ENCODE results near the gene RBM15. TPM values are rescaled to one million over a fixed set of nuclear protein-coding genes. Genes with fewer than 3 reads are reported as not detected.
A peak's percentile ranks its signal among the peaks of the same experiment; 100 is the strongest.

Gene RBM15
- total and polyA plus RNA-seq, 5 donors, result 4.1 to 17.8 (median 16.4) TPM

DNA sequence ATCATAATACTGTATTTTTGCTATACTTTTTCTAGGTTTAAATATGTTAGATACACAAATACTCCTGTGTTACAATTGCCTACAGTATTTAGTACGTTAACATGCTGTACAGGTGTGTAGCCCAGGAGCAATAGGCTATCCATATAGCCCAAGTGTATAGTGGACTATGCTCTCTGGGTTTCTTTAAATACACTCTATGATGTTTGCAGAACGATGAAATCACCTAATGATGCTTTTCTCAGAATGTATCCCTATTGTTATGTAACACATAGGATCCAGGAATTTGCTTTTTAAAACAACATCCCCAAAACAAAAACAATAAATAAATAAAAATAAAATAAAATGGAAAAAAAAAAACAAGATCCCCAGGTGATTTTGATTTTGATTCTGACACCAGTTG is 18.1 kb upstream of the RBM15 start:
- intact Hi-C loops (cut with DNase I), result no loop called here
- Histone ChIP-seq H3K27me3 (ENCODE audit: control insufficient read depth, insufficient read depth) (no peaks in the 10 kb centered on the region), H3K4me1 (ENCODE audit: control insufficient read depth, insufficient read depth, low read length) (no peaks in the 10 kb centered on the region), H3K27ac (ENCODE audit: low read length) (no peak overlapping the region), H3K9me3 (ENCODE audit: control insufficient read depth, low read length) (no peaks in the 10 kb centered on the region), H3K4me3 (ENCODE audit: low read length) (no peak overlapping the region)
- 80% methylated on average over 2 of the region's 2 CpGs for WGBS
- ATAC-seq, result no peak
- no peak for DNase-seq

GRCh38 chr1:110321846-110322245 is 17.3 kb upstream of the RBM15 start:
- H3K9me3 ChIP-seq (ENCODE audit: control insufficient read depth, low read length), result no peaks in the 10 kb centered on the region
- H3K27ac ChIP-seq (ENCODE audit: low read length), result no peak overlapping the region
- ATAC-seq, result no peak
- no peaks in the 10 kb centered on the region for H3K4me1 ChIP-seq (ENCODE audit: control insufficient read depth, insufficient read depth, low read length)
- DNase-seq, result no peak
- H3K27me3 ChIP-seq (ENCODE audit: control insufficient read depth, insufficient read depth), result no peaks in the 10 kb centered on the region
- WGBS, result 77% methylated on average over 4 of the region's 4 CpGs
- H3K4me3 ChIP-seq (ENCODE audit: low read length), result no peak overlapping the region
- intact Hi-C loops (cut with DNase I), result no loop called here

DNA sequence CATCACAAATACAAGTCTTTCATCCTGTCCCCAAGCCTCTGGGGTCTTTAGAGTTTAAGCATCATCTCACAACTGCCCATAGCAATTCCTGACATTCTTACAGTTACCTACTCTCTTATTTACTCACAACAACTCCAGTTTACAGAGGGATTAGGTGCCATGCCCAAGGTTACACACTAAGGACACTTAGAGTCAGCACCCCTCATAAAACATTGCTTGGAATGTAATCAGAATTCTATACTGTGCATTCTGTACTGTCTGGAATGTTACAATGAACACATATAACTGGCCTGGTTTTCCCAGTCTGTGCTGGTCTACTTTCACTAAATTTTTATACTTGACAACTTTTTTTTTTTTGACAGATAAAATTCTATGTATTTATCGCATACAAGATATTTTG is 14.5 kb upstream of the RBM15 start:
- 92% methylated on average over 1 of the region's 1 CpG for WGBS
- intact Hi-C loops (cut with DNase I), result no loop called here
- ATAC-seq (no peak), DNase-seq (no peak)
- no peaks in the 10 kb centered on the region for H3K9me3 ChIP-seq (ENCODE audit: control insufficient read depth, low read length)
- H3K4me3 ChIP-seq (ENCODE audit: low read length), result no peak overlapping the region
- no peaks in the 10 kb centered on the region for H3K27me3 ChIP-seq (ENCODE audit: control insufficient read depth, insufficient read depth)
- no peak overlapping the region for H3K27ac ChIP-seq (ENCODE audit: low read length)
- no peaks in the 10 kb centered on the region for H3K4me1 ChIP-seq (ENCODE audit: control insufficient read depth, insufficient read depth, low read length)

GRCh38 chr1:110326826-110327225 is 12.4 kb upstream of the RBM15 start:
- DNase-seq (no peak), ATAC-seq (no peak)
- intact Hi-C loops (cut with DNase I), result no loop called here
- Histone ChIP-seq H3K4me3 (ENCODE audit: low read length) (no peak overlapping the region), H3K4me1 (ENCODE audit: control insufficient read depth, insufficient read depth, low read length) (no peaks in the 10 kb centered on the region), H3K27ac (ENCODE audit: low read length) (no peak overlapping the region), H3K27me3 (ENCODE audit: control insufficient read depth, insufficient read depth) (no peaks in the 10 kb centered on the region), H3K9me3 (ENCODE audit: control insufficient read depth, low read length) (no peaks in the 10 kb centered on the region)
- 65% methylated on average over 1 of the region's 1 CpG for WGBS

GRCh38 chr1:110328274-110328673 is 10.9 kb upstream of the RBM15 start:
- intact Hi-C loops (cut with DNase I), result no loop called here
- no peaks in the 10 kb centered on the region for H3K4me1 ChIP-seq (ENCODE audit: control insufficient read depth, insufficient read depth, low read length)

GRCh38 chr1:110328700-110329099 is 10.5 kb upstream of the RBM15 start:
- intact Hi-C loops (cut with DNase I), result no loop called here
- Histone ChIP-seq H3K4me1 (ENCODE audit: control insufficient read depth, insufficient read depth, low read length) (no peaks in the 10 kb centered on the region), H3K9me3 (ENCODE audit: control insufficient read depth, low read length) (no peaks in the 10 kb centered on the region), H3K4me3 (ENCODE audit: low read length) (no peak overlapping the region), H3K27ac (ENCODE audit: low read length) (no peak overlapping the region), H3K27me3 (ENCODE audit: control insufficient read depth, insufficient read depth) (no peaks in the 10 kb centered on the region)
- WGBS, result 89% methylated on average over 3 of the region's 3 CpGs
- DNase-seq (no peak), ATAC-seq (no peak)

More at GRCh38 chr1:110328274-110328673, 10.9 kb upstream of the RBM15 start:
- Histone ChIP-seq H3K9me3 (ENCODE audit: control insufficient read depth, low read length) (no peaks in the 10 kb centered on the region), H3K4me3 (ENCODE audit: low read length) (no peak overlapping the region), H3K27ac (ENCODE audit: low read length) (no peak overlapping the region), H3K27me3 (ENCODE audit: control insufficient read depth, insufficient read depth) (no peaks in the 10 kb centered on the region)
- no peak for DNase-seq
- no peak for ATAC-seq

DNA sequence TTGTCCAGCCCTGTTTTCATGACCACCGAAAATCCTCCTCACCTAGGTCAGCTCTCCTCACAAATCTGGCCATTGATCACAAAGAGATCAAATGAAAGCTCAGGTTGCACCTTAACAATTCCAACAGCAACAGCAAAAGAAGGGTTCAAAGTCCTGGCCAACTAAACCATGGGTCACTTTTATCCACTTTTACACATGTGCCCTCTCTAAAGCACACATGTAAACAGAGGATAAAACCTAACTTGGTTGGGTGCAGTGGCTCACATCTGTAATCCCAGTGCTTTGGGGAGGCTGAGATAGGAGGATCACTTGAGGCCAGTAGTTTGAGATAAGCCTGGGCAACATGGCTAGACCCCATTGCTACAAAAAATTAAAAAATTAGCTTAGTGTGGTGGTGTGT is 3.9 kb upstream of the RBM15 start:
- intact Hi-C loops (cut with DNase I), result no loop called here
- ATAC-seq (no peak), DNase-seq (no peak)
- WGBS, result 100% methylated on average over 1 of the region's 1 CpG
- no peak overlapping the region for H3K27ac ChIP-seq (ENCODE audit: low read length)
- peaks cover 2% of the 10 kb centered on the region for H3K4me1 ChIP-seq (ENCODE audit: control insufficient read depth, insufficient read depth, low read length)
- H3K9me3 ChIP-seq (ENCODE audit: control insufficient read depth, low read length), result no peaks in the 10 kb centered on the region
- no peaks in the 10 kb centered on the region for H3K27me3 ChIP-seq (ENCODE audit: control insufficient read depth, insufficient read depth)
- no peak overlapping the region for H3K4me3 ChIP-seq (ENCODE audit: low read length)

DNA sequence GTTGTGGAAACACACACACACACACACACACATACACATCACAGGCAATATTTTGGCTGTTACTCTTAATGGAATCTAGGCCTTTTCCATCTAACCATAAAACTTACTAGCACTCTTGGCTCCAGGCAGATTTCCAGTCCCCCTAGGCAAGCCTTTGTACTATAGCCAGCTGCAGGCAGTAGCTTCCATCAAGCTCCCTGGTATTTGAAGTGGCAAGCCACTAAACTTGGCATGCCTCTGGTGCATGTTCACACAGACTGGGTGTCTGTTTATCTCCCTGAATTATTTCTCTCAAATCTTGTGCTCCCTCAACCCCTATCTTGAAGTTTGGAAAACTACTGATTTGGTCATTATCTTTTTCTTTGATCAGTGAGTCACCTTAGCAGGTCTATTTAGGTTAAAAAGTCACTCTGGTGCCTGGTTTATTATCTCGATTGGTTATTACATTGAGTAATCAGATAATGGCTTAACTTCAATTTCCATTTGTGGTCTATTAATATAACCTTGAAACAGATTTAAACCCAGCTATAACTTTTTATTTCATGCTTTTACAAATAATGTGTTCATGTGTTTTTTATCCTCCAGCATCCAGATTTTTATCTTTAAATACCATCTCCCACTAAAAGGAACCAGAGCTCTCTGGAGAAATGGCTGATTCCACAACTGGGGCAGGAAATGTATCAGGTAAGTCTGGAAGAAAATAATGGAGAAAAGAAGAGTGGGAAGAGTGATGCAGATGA is 2.7 kb upstream of the RBM15 start:
- peaks cover 9% of the 10 kb centered on the region for H3K4me1 ChIP-seq (ENCODE audit: control insufficient read depth, insufficient read depth, low read length)
- H3K27me3 ChIP-seq (ENCODE audit: control insufficient read depth, insufficient read depth), result no peaks in the 10 kb centered on the region
- ATAC-seq (no peak), DNase-seq (peak in 1 of 3 donors; percentile 55)
- WGBS, result 61% methylated on average over 1 of the region's 1 CpG
- no peaks in the 10 kb centered on the region for H3K9me3 ChIP-seq (ENCODE audit: control insufficient read depth, low read length)
- H3K4me3 ChIP-seq (ENCODE audit: low read length), result no peak overlapping the region
- intact Hi-C loops (cut with DNase I), result no loop called here
- no peak overlapping the region for H3K27ac ChIP-seq (ENCODE audit: low read length)

GRCh38 chr1:110337704-110338308 is 1.4 kb upstream of the RBM15 start:
- ATAC-seq (peak; percentile 54 to 65), DNase-seq (peak; percentile 43 to 79 (median 76))
- H3K27me3 ChIP-seq (ENCODE audit: control insufficient read depth, insufficient read depth), result no peaks in the 10 kb centered on the region
- WGBS, result 1% methylated on average over 36 of the region's 36 CpGs
- H3K9me3 ChIP-seq (ENCODE audit: control insufficient read depth, low read length), result no peaks in the 10 kb centered on the region
- H3K4me1 ChIP-seq (ENCODE audit: control insufficient read depth, insufficient read depth, low read length), result peaks cover 14% of the 10 kb centered on the region
- peak overlapping the region; percentile 57 for H3K4me3 ChIP-seq (ENCODE audit: low read length)
- intact Hi-C loops (cut with DNase I), result no loop called here
- H3K27ac ChIP-seq (ENCODE audit: low read length), result peak overlapping the region; percentile 99

DNA sequence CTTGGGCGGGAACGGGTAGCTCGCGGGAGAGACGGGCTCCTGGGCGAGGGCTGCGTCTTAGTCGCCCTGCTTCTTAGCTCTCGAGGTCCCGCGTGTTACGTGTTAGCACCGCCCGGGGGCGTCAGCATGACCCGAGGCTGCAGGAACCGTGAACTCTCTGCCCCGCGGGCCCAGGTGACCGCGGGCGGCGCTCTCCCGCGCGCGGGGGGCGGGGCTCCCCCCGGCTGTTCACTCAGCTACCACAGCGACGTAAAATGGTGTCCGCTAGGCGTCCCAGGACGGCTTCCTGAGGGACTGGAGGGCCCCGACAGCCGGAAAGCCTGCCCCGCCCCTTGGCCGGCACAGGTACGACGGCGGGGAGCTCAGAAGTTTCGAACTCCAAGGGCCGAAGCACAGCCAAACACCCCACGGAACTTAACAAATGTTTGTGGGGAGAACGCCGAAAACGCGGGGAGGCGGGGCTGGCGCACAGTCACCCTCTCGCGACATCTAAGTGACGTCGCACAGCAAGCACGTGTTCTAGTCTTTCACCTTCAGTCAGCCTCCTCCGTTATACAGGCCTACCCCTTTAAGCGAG is 780 bp upstream of the RBM15 start:
- Histone ChIP-seq H3K9me3 (ENCODE audit: control insufficient read depth, low read length) (no peaks in the 10 kb centered on the region), H3K4me1 (ENCODE audit: control insufficient read depth, insufficient read depth, low read length) (peaks cover 14% of the 10 kb centered on the region), H3K4me3 (ENCODE audit: low read length) (peak overlapping the region; percentile 57), H3K27ac (ENCODE audit: low read length) (peak overlapping the region; percentile 99), H3K27me3 (ENCODE audit: control insufficient read depth, insufficient read depth) (no peaks in the 10 kb centered on the region)
- under 1% methylated on average over 57 of the region's 57 CpGs for WGBS
- intact Hi-C loops (cut with DNase I), result no loop called here
- ATAC-seq (peak; percentile 94), DNase-seq (peak; percentile 93 to 98 (median 97))

DNA sequence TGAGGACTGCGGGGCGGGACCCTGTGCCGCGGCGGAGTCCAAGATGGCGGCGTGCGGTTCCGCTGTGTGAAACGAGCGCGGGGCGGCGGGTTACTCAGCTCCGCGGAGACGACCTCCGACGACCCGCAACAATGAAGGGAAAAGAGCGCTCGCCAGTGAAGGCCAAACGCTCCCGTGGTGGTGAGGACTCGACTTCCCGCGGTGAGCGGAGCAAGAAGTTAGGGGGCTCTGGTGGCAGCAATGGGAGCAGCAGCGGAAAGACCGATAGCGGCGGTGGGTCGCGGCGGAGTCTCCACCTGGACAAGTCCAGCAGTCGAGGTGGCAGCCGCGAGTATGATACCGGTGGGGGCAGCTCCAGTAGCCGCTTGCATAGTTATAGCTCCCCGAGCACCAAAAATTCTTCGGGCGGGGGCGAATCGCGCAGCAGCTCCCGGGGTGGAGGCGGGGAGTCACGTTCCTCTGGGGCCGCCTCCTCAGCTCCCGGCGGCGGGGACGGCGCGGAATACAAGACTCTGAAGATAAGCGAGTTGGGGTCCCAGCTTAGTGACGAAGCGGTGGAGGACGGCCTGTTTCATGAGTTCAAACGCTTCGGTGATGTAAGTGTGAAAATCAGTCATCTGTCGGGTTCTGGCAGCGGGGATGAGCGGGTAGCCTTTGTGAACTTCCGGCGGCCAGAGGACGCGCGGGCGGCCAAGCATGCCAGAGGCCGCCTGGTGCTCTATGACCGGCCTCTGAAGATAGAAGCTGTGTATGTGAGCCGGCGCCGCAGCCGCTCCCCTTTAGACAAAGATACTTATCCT is 430 bp downstream of the RBM15 start:
- under 1% methylated on average over 77 of the region's 77 CpGs for WGBS
- ATAC-seq, result peak in 1 of 2 donors; percentile 1
- H3K4me1 ChIP-seq (ENCODE audit: control insufficient read depth, insufficient read depth, low read length), result peaks cover 14% of the 10 kb centered on the region

More for the DNA sequence above, 430 bp downstream of the RBM15 start:
- intact Hi-C loops (cut with DNase I), result loop anchor here in 2 of 4 donors (10.0 kb wide), 1 partner anchor 65 kb away; the partner anchor contains the start of gene LAMTOR5 (in 2 of the 2)
- no peaks in the 10 kb centered on the region for H3K9me3 ChIP-seq (ENCODE audit: control insufficient read depth, low read length)
- peak overlapping the region; percentile 90 for H3K4me3 ChIP-seq (ENCODE audit: low read length)
- peak; percentile 60 to 82 (median 72) for DNase-seq
- H3K27me3 ChIP-seq (ENCODE audit: control insufficient read depth, insufficient read depth), result no peaks in the 10 kb centered on the region
- H3K27ac ChIP-seq (ENCODE audit: low read length), result peak overlapping the region; percentile 97

Data from right cardiac atrium (tissue), 5 donors.